NCI-H1417 treated with DMSO at 0.1 percent for 48 hours (cell line): ENCODE data around the gene SULF2.

Source experiments
- DNase-seq: peaks from one replicate; lab custom pipeline; 2025; lab: John Stamatoyannopoulos, UW

The SULF2 gene

DNA sequence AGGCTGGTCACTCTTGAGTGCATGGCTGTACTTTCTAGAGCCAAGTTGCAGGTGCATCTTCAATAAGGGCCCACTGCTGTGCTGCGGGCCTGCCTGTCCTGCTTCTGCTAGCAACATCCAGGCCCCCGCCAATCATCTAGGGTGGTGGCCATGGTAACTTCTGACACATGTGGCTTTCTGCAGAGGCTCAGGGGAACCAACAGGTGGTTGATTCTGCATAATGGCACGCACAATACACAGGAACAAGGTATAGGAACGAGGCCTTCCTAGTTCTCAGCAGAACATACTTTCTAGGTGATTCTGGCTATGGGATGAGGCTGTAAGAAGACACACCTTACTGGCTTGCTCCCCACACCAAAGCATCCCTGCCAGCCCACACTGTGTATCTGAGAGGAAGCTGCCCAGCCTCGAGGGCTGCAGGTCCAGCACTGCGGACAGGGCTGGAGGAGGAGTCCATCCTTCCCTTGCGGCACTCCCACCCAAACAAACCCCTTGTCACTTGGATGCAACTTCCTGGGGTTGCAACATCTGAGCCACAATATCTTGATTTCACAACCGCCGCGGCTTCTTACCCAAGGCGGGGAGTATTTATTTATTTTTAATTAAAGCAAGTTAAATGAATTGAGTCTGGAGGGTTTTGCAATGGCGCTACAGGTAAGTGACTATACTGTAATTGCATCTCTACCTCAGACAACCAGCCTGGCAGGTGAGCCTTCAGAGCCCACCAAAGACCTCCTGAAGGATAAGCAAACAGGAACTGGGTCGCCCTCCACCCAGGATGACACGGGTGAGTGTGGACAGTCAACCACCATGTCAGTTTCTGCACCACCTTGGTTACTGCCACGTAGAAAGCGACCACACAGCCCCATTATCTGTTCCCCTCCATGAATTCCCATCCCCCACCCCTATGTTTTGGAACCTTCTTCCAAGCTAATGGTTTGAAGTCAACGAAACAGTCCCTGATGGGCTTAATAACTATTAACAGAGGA lies 49.6 kb downstream of the SULF2 start:
- DNase-seq = no peak

DNA sequence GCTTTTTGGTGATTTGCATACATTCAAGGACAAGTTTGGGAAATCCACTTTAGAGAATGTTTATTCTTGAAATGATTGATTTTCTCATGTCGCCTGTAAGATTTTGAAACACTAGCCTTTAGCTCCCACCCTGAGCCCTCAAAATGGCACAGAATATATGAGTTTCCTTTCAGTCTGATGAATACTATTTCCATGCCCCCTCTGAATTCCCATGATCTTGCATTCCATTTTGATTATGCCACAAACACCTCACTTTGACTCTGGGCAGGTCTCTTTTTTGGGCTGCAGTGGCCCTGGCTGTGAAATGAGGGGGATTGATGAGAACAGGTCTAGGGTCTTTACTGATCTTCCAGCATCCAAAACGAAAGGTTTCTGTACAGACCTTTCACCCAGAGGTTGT lies 50.4 kb downstream of the SULF2 start:
- DNase-seq = no peak

DNA sequence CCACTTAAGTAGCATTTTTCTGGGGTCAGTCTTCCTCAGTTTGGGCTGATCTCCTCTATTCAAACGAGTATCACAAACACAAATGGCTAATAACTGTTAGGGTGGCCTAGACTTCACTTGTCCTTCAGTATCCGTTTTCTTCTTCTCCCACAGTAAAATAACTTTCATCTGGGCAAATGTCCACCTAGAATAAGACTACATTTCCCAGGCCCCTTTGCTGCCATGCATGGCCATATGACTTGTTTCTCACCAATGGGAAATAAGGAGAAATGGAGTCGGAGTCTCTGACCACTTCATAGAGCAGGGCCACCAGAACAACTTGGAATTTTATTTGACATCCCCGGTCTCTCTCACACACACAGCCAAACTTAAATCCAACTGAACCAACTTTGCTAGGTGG lies 51.4 kb downstream of the SULF2 start:
- DNase-seq = no peak

DNA sequence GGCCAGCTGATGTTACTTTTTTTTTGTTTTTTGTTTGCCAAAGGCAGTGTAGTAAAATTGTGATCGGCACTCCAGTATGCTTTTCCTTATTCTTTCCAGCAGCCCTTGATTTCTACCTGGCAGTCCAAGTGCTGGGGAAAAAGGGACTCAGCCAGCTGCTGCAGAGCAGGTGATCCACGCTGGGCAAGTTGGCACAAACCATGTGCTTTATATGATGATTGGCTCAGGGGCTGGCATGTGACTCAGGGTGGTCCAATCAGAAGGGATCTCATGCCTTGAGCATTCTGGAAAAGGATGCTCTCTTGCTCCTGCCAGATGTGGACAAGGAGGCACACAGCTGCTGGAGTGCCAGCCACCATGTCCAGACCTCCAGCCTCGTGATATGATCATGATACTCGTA lies 54.5 kb downstream of the SULF2 start:
- DNase-seq = no peak

DNA sequence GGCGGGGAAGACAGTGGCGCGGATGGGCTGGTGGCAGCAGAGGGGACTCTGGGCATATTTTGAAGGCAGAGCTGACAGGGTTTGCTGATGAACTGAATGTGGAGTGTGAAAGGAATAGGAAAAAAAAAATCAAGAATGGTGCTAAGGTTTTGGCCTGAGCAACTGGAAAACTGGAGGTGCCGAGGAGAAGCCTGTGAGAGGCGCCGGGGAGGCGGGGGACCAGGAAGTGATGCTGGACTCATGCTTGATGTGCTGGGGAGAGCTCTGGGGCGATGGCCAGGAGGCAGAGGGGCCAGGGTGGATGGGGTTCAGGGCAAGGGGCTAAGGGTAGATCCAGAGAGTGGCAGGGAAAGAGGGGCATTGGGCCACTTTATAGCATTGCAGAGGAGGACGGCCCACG lies 55.8 kb downstream of the SULF2 start:
- DNase-seq = no peak

DNA sequence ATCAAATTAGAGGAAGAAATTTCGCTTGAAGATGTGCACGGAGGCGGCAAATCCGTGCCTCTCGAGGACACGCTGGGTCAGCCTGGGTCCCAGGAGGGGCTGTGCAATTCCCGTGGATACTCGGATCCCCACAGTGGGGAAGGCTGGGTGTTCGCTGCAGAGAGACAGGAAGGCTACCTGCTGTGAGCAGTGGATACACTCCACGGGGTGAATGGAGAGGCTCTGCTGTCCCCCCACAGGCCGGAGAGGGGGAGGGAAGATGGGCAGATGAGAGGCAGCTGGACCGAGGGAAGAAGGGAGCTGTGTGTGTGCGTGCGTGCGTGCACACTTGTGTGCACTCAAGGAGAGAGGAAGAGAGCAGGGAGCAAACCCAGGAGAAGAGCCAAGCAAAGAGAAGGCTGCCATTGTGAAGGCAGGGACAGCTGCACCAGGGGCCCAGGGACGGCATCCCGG lies 57.3 kb downstream of the SULF2 start:
- no peak for DNase-seq

DNA sequence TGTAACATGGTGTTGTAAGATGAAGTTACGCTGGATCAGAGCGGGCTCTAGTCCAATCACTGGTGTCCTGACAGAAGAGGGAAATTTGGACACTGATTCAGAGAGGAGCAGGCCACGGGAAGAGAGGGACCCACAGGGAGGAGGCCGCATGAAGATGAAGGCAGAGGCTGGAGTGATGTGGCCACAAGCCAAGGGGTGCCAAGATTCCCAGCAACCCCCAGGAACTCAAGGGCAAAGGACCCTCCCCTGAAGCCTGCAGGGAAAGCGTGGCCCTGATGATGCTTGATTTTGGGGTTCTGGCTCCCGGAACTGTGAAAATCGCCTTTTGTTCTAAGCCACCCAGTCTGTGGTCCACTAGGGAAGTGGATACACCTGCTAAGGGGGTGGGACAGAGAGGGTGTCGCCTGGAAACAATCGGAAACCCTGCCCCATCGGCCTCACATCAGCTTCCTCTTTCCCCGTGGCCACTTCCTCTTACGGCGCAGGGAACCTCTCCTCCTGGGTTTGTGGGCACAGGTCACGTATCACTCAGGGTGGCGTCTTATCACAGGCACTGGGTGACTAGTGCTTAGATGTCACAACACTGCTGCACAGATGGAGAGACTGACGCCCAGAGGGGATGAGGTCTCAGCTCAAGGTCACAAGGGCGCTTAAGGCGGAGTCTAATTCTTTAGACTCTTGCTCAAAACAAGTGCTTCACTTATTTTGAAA lies 58.0 kb downstream of the SULF2 start:
- DNase-seq = no peak

DNA sequence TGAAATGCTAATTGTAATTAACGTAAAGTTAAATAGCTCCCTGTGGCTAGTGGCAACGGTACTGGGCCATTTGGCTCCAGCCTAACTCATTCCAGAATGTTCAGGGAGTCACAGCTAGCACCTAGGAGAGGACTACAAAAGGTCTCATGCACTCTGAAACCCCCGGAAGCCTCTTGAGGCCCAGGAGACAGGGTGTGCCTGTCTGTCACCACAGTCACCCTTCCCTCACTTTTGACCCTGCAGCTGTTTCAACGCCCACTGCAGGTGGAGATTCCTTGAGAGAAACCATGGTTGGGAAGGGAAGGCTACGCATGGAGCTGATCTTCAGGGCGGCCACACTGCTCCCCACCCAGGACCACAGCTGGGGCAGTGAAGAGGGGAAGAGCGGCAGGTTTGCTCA lies 58.6 kb downstream of the SULF2 start:
- no peak for DNase-seq

DNA sequence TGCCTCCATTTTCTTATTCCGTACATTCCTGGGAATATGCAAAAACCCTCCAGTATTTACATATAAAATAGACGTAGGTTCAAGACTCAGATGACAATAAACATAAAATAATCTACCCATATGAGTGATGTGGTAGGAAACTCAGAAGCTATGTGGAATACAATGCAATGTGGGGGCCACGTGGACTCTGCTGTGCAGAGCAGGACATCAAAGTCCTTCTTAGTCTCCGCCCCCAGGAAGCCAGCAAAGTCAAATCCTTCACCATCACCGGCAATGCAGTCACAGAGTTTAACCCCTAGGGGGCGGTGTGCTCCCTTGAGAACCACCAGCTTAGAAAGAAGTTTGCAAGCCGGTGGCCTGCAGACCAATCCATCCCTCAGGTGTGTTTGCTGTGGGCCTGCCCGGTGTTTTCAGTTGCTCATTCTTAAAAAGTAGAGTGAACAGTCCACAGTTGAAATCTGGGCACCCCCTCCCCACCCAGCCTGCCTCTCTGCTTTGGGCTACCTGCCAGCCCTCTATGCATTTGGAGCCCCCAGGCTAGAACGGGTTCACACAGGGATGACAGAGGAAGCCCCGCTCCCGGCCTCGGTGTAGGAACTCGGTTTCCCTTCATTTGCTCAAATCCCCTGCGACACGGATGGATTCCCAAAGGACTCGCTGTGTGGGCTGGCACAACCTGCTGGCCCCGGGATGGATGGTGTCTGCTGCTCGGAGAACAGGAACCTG lies 59.9 kb downstream of the SULF2 start:
- DNase-seq = no peak

DNA sequence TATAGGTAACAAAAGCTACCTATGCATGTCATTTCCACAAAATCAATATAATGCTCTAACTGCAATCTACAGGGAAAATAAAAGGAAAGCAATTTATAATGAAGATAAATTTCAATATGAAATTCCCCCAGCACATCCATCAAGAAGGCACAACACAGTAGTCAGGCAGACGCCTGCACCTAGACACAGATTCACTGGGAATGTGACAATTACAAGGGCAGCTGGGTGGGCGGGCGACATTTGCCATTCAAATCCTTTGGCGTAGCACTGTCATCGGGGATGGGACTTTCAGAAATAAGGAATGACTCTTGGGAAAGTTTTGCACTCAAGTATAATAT lies 60.4 kb downstream of the SULF2 start:
- no peak for DNase-seq

DNA sequence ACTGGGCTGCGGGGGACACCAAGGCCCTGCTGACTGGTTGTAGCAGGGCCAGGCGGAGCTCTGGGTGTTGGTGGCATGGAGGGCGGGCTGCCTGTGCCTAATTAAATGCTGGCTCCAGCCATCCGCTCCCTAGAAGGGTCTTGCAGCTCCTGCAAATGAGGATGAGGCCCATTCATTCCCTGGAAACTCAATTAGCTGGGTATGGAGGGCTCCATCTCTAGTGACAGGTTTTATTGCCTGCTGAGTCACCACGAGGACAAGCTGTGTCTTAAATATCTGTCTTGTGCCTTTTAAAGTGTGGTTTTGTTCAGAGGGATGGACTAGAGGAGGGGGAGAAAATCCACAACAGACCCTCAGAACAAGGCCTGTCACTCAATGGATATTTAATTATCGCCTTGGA lies 60.9 kb downstream of the SULF2 start:
- DNase-seq = no peak

DNA sequence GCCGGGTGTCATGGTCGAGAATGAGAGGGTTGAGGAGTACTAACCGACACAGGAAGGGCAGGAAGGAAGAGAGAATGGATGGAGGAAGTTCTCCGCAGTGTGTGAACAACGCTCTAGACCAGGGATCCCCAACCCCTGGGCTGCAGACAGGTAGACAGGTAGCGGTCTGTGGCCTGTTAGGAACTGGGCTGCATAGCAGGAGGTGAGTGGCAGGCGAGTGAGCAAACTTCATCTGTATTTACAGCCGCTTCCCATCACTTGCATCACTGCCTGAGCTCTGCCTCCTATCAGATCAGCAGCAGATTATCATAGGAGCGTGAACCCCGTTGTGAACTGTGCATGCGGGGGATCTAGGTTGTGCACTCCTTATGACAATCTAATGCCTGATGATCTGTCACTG lies 62.0 kb downstream of the SULF2 start:
- no peak for DNase-seq

DNA sequence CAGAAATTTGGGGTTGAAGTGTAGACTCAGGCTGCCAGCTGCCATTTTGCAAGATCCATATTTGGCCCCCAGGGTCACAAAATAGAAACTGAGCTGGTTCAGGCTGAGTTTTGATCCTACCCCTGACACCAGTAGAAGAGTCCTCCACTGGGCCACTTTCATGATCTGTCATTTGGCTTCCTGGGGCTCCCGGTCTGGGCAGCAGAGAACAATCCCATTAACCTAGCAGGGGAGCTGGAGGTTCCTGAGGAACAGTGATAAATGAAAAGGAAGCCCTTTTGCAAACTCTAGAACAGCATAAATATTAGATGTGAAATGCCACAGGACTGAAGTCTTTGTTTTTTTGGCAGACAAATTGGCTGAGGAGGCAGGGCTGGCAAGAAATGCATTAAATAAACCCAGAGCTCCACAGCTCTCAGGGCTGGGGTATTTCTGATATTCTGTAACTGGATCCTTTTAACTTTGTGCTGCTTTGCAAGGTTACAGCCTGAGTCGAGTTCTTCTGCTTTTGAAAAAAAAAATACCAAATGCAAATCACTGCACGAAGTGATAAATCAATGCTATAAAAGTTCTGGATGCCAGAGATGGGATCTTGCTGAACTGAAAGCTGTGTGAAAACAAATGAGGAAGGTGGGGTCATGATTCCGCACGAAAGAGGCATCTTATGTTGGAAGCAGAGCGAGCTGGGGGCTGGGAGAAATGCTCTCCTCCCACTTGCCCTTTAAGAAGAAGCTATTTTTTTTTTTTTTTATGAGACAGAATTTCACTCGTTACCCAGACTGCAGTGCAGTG lies 64.4 kb downstream of the SULF2 start:
- no peak for DNase-seq

DNA sequence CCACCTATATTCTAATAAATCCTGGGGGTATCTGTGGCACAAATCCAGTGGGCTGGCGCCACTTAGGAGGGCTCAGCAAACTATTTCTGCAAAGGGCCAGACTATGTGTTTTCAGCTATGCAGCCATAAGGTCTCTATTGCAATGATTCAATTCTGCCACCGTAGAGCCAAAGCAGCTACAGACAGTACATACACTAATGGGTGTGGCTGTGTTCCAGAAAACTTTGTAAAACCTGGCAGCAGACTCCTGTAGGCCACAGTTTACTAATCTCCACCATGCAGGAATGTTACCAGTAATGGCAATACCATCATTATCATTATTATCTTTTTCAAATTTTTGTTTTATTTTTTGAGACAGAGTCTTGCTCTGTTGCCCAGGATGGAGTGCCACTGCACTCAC lies 65.7 kb downstream of the SULF2 start:
- DNase-seq = no peak

DNA sequence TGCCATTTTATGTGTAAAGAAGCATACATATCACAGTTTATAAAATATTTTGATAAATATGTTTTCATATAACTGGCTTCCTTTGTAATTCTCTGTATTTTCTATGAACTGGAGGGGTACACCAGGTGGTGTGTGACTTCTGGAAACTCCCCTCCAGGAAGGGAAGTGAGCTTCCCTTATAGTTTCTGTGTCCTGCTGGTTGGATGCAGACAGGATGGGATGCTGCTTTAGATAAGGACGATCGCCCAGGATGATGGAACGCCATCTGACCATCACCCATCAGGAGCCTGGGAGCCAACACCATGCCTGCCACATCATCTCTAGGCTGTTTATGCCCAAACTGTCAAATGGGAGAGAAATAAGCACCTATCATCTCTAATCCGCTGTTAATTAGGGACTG lies 66.1 kb downstream of the SULF2 start:
- no peak for DNase-seq

DNA sequence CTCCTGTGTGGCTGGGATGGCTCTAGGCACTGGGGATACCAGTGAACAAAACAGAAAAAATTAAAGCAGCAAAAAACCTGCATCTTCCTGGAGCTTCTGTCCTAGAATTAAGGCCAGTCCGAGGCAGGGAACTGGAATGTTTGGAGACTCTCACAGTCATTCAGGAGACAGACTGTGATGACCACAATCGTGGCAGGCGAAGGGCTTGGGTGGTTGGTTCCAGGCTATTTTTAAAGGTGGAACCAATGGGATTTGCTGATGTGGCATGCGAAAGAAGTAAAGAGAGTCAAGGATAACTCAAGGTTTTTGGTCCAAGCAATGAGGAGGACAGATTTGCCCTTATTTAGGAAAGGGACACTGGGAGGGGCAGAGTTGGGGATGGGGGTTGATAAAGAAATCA lies 66.9 kb downstream of the SULF2 start:
- DNase-seq = no peak

DNA sequence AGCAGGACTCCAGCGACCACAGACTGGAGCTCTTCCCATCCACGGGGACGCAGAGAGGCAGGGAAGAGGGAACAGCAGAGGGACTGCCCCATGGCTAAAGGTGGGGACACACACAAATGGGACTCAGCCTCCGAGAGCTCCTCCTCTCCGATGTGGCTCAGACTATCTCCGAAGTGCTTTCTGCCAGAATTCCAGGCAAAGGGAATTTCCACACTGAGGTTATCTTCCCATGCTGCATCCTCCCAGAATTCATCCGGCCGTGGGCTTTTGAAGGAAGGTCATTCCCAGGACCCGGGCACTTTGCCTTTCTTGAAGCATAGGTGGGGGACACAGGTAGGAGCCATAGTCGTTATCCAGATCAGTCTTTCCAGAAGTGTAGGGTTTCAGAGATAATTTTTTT lies 67.9 kb downstream of the SULF2 start:
- DNase-seq = no peak

DNA sequence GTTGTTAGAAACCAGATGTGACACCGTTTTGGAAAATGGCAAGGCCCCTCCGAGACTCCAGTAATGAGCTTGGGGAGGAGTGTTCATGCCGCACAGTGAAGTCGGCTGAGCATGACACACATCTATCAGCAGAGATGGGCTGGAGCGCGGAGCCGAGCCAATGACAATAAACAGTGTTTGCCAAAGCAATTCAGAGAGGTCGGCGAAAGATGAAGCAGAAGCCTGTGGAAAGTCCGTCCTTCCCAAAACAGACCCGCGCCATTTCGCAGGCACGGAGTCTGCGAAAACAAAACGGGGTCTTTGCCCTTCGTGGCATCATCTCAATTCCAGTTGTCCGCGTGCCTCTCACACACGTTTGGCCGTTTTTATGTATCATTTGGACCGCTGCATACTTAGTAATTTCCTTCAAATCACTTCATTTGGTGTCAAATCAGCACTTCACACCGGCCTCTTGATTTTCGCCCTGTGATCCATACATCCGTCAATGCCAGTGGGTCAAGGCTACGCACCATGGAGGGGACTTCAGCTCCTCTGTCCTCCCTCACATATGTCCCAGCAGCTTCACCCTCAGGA lies 71.3 kb downstream of the SULF2 start:
- DNase-seq = no peak

DNA sequence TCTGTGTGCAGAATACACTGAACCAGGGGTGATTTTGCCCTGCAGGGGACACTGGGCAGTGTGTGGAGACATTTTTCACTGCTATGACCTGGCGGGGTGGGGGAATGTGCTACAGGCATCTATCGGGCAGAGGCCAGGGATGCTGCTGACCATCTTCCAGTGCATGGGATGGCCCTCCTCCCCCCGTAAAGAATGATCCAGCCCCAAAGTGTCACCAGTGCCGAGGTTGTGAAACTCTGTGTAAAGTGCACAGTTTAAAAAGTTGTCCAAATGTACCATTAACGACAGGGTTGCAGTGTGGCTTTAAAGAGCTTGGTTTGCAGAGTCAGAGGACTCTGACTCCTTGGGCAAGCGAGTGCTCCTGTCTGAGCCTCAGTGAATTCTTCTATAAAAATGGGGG lies 72.1 kb downstream of the SULF2 start:
- no peak for DNase-seq

DNA sequence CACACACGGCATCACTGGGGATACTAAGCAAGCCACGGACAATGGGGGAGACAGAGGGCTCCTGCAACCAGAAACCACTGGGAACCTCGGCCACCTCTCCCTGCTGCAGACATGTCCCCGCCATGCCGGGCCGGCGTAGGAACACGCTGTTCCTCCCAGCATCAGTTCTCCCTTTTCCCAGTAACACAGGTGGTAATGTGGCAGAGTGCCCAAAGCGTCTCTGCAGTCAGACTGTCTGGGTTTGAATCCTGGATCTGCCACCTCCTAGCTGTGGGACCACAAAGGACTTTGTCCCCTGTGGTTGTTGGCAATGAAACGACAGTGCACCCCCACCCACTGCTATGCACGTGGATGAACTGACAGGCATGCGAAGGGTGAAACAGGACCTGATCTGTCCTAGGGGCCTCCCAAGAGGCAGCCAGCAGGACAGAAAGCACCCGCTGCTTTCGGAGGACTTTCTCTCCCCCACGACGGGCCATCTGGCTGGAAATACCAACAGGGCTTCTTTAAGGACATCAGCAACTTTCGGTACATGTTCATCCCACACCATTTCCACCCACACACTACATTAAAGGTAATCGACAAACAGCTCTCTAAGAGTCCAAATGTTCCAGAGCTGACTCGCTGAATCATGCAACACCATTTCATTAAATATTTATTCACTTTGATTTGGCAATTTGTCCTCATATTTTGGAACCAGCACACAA lies 74.1 kb downstream of the SULF2 start:
- no peak for DNase-seq

DNA sequence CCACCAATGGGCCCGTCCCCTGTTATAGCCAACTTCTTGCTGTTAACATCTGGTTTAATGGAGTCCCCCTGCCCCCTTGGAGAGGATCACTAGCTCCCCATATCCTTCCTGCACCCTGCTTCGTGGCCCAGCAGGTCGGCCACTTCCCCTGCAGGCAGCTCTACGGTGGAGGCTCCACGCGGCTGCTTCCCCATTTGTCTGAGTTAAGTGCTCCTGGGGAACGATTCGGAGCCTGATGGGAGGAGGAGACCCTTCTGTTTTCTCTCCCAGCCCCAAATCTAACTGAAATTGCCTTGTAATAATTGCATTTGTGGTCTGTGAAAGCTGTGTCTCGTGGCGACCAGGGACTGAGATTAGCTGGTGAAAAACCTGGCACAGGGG lies 74.6 kb downstream of the SULF2 start:
- DNase-seq = no peak
